ENCODE measurements around the gene NUDT8.

DNA sequence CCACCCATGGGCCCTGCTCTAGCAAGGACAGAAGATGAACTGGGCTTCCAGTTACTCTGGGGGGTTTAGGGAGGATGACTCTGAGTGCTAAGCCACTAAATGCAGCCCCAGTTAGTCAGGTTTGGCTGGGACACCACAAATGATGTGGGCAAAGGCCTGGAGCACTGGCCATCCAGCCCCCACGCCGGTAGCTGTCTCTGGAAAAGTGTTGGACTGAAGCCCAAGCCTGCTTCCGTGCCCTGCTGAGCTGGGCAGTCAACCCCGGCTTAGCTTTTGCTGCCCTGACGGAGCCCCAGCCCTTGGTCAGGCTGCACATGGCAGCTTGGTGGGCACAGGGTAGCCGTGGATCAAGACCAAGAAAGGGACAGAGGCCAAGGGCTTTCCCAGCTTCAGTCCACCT lies 51.8 kb downstream of the NUDT8 start:
- TF ChIP-seq, protein P1, sequence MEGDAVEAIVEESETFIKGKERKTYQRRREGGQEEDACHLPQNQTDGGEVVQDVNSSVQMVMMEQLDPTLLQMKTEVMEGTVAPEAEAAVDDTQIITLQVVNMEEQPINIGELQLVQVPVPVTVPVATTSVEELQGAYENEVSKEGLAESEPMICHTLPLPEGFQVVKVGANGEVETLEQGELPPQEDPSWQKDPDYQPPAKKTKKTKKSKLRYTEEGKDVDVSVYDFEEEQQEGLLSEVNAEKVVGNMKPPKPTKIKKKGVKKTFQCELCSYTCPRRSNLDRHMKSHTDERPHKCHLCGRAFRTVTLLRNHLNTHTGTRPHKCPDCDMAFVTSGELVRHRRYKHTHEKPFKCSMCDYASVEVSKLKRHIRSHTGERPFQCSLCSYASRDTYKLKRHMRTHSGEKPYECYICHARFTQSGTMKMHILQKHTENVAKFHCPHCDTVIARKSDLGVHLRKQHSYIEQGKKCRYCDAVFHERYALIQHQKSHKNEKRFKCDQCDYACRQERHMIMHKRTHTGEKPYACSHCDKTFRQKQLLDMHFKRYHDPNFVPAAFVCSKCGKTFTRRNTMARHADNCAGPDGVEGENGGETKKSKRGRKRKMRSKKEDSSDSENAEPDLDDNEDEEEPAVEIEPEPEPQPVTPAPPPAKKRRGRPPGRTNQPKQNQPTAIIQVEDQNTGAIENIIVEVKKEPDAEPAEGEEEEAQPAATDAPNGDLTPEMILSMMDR (IDR thresholded peaks at IDR 0.05; ENCODE audit: low read length): no peak
- TF ChIP-seq EZH2 (IDR thresholded peaks at IDR 0.05; ENCODE audit: borderline replicate concordance, low read length): no peak
